ENCODE measurements around the gene DLG5. TPM values are rescaled to one million over a fixed set of nuclear protein-coding genes. Genes with fewer than 3 reads are reported as not detected.

The DLG5 gene
- total and polyA plus RNA-seq, 9 of the 15 experiments (the other 6 are each of a cell fraction or from before 2014, with no cell fraction given) = 1.4 to 26.8 (median 11.2) TPM

DNA sequence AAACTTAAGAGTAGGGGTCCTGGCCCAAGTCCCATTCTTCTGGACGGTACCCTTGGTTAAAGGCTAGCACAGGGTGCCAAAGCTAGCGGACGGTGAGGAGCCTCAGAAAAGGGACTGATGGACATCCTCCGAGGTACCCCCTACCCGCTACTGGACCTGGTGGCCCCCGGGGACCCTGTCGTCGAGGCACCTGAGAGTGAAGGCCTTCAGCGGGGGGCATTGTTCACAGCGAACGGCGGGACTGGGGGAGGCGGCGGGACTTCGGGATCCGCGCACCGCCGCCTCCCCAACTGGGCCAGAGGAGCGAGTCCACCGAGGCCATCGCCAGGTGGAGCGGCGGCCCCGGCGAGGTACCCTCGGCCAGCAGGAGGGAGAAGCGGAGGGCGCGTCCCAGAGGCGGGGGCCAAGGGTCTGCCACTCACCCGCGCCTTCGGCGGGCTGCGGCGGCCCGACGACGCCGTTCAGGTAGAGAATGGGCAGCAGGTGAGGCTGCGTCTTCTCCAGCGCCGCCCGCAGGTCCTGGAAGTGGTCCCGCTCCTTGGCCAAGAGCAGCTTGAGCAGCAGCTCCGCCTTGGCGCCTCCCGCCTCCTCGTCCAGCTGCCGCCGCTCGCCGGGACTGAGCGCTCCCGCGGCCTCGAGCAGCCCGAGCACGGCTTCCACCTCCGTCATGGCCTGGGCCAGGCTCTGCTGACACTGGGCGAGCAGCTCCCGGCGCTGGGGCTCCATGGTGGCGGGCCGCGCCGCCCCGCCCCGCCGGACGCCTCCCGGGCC lies 575 bp downstream of the DLG5 start (continued):
- TF ChIP-seq, protein P1, sequence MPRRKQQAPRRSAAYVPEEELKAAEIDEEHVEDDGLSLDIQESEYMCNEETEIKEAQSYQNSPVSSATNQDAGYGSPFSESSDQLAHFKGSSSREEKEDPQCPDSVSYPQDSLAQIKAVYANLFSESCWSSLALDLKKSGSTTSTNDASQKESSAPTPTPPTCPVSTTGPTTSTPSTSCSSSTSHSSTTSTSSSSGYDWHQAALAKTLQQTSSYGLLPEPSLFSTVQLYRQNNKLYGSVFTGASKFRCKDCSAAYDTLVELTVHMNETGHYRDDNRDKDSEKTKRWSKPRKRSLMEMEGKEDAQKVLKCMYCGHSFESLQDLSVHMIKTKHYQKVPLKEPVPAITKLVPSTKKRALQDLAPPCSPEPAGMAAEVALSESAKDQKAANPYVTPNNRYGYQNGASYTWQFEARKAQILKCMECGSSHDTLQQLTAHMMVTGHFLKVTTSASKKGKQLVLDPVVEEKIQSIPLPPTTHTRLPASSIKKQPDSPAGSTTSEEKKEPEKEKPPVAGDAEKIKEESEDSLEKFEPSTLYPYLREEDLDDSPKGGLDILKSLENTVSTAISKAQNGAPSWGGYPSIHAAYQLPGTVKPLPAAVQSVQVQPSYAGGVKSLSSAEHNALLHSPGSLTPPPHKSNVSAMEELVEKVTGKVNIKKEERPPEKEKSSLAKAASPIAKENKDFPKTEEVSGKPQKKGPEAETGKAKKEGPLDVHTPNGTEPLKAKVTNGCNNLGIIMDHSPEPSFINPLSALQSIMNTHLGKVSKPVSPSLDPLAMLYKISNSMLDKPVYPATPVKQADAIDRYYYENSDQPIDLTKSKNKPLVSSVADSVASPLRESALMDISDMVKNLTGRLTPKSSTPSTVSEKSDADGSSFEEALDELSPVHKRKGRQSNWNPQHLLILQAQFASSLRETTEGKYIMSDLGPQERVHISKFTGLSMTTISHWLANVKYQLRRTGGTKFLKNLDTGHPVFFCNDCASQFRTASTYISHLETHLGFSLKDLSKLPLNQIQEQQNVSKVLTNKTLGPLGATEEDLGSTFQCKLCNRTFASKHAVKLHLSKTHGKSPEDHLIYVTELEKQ (CRISPR knock-in tag; IDR thresholded peaks at IDR 0.05) = no peak
- TF ChIP-seq SREBF1 (IDR thresholded peaks at IDR 0.05; ENCODE audit: borderline replicate concordance, low read depth, low read length) (no peak), SMAD2 (IDR thresholded peaks at IDR 0.05; ENCODE audit: low read depth, low read length) (no peak), PCBP2 (IDR thresholded peaks at IDR 0.05; ENCODE audit: low read depth, low read length, poor library complexity, severe bottlenecking) (no peak), ZNF347 (CRISPR knock-in tag; IDR thresholded peaks at IDR 0.05; ENCODE audit: low read depth) (no peak), ZNF764 (CRISPR knock-in tag; IDR thresholded peaks at IDR 0.05; ENCODE audit: low read depth) (no peak), DPF2 (IDR thresholded peaks at IDR 0.05) (no peak), RCOR1 (IDR thresholded peaks at IDR 0.05; ENCODE audit: borderline replicate concordance in 1 of 2, low read depth in 2 of 2, low read length in 2 of 2) (no peak; a peak in 1 of 4 replicates), CBFB (CRISPR knock-in tag; IDR thresholded peaks at IDR 0.05) (no peak), RBM34 (IDR thresholded peaks at IDR 0.05; ENCODE audit: borderline replicate concordance, insufficient read depth, low read length) (no peak), SRSF7 (optimal IDR thresholded peaks at IDR 0.05; ENCODE audit: low read depth, low read length) (no peak), ZNF165 (CRISPR knock-in tag; IDR thresholded peaks at IDR 0.05; ENCODE audit: borderline replicate concordance) (no peak), ZZZ3 (IDR thresholded peaks at IDR 0.05) (no peak), NR4A1 (CRISPR knock-in tag; IDR thresholded peaks at IDR 0.05) (no peak), NR4A1 (tag; IDR thresholded peaks at IDR 0.05) (no peak), KDM2B (CRISPR knock-in tag; IDR thresholded peaks at IDR 0.05) (no peak), NFIX (CRISPR knock-in tag; IDR thresholded peaks at IDR 0.05; ENCODE audit: low read depth) (no peak)
- TF ChIP-seq, protein P2, sequence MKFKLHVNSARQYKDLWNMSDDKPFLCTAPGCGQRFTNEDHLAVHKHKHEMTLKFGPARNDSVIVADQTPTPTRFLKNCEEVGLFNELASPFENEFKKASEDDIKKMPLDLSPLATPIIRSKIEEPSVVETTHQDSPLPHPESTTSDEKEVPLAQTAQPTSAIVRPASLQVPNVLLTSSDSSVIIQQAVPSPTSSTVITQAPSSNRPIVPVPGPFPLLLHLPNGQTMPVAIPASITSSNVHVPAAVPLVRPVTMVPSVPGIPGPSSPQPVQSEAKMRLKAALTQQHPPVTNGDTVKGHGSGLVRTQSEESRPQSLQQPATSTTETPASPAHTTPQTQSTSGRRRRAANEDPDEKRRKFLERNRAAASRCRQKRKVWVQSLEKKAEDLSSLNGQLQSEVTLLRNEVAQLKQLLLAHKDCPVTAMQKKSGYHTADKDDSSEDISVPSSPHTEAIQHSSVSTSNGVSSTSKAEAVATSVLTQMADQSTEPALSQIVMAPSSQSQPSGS (CRISPR knock-in tag; IDR thresholded peaks at IDR 0.05) = no peak
- TF ChIP-seq, protein P3, sequence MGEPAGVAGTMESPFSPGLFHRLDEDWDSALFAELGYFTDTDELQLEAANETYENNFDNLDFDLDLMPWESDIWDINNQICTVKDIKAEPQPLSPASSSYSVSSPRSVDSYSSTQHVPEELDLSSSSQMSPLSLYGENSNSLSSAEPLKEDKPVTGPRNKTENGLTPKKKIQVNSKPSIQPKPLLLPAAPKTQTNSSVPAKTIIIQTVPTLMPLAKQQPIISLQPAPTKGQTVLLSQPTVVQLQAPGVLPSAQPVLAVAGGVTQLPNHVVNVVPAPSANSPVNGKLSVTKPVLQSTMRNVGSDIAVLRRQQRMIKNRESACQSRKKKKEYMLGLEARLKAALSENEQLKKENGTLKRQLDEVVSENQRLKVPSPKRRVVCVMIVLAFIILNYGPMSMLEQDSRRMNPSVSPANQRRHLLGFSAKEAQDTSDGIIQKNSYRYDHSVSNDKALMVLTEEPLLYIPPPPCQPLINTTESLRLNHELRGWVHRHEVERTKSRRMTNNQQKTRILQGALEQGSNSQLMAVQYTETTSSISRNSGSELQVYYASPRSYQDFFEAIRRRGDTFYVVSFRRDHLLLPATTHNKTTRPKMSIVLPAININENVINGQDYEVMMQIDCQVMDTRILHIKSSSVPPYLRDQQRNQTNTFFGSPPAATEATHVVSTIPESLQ (CRISPR knock-in tag; IDR thresholded peaks at IDR 0.05) = 0 out of 2 replicates have a peak, but pooled peaks have one; percentile 65
- TF ChIP-seq, protein P4, sequence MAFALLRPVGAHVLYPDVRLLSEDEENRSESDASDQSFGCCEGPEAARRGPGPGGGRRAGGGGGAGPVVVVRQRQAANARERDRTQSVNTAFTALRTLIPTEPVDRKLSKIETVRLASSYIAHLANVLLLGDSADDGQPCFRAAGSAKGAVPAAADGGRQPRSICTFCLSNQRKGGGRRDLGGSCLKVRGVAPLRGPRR (CRISPR knock-in tag; IDR thresholded peaks at IDR 0.05) = no peak
